Tibial nerve (tissue), 4 donors: ENCODE results near the gene TMEM174.

Source experiments
- EP300 ChIP-seq, 2 donors: sonication (generic); formaldehyde crosslinking; IDR thresholded peaks; one replicate each; pipeline ENCODE4 v1.6.1; 2017; ENCODE audit warnings: antibody characterized with exemption in 2 of 2, mild to moderate bottlenecking in 1 of 2
- POLR2A ChIP-seq, 2 donors: fragments of 450-650 bp; IDR thresholded peaks; one replicate each; pipeline ENCODE4 v1.6.1; 2017; ENCODE audit warnings: antibody characterized with exemption in 2 of 2, mild to moderate bottlenecking in 2 of 2, moderate library complexity in 2 of 2
- TF ChIP-seq, protein P1 (sequence below), 5 experiments: fragments of 200-600 bp in 3 of 5; fragments of 450-650 bp in 2 of 5; sonication (generic) in 3 of 5; IDR thresholded peaks; one replicate each; pipeline ENCODE4 v1.5.1; 2016 to 2019; ENCODE audit warnings: antibody characterized with exemption in 5 of 5, mild to moderate bottlenecking in 3 of 5, moderate library complexity in 2 of 5

DNA sequence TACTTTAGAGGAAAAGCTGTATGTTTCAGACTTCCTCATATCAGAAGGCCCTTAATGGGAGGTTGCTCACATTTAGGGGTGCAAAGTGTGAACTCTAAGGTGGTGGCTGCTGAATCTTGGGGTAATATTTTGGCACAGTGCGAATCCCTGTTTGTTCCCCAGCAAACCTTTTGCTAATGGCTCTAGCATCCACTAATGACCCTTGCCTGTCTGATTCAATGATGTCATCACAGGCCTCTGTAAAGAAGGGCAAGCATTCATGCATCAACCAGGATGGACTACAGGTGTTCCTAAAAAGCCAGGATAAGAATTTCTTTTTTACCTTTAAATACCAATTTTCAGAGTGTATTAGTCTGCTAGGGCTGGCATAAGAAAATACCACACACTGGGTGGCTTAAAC, 32.2 kb upstream of the TMEM174 start:
- TF ChIP-seq, protein P1, sequence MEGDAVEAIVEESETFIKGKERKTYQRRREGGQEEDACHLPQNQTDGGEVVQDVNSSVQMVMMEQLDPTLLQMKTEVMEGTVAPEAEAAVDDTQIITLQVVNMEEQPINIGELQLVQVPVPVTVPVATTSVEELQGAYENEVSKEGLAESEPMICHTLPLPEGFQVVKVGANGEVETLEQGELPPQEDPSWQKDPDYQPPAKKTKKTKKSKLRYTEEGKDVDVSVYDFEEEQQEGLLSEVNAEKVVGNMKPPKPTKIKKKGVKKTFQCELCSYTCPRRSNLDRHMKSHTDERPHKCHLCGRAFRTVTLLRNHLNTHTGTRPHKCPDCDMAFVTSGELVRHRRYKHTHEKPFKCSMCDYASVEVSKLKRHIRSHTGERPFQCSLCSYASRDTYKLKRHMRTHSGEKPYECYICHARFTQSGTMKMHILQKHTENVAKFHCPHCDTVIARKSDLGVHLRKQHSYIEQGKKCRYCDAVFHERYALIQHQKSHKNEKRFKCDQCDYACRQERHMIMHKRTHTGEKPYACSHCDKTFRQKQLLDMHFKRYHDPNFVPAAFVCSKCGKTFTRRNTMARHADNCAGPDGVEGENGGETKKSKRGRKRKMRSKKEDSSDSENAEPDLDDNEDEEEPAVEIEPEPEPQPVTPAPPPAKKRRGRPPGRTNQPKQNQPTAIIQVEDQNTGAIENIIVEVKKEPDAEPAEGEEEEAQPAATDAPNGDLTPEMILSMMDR (IDR thresholded peaks at IDR 0.05) = no peak
- TF ChIP-seq POLR2A (IDR thresholded peaks at IDR 0.05) (no peak), EP300 (IDR thresholded peaks at IDR 0.05) (no peak)
